ENCODE data around the gene AKT3. TPM values are rescaled to one million over a fixed set of nuclear protein-coding genes. Genes with fewer than 3 reads are reported as not detected.

Gene AKT3
- polyA plus RNA-seq, 1 donor (not counting 4 experiments of a cell fraction or from before 2014, with no cell fraction given) = 2.9 TPM

GRCh38 chr1:243496187-243496646 lies 353.8 kb downstream of the AKT3 start:
- TF ChIP-seq CTCF (optimal IDR thresholded peaks at IDR 0.05 in 1 of 3, IDR thresholded peaks at IDR 0.05 in 1 of 3, conservative IDR thresholded peaks at IDR 0.05 in 1 of 3; ENCODE audit: extremely low read depth in 1 of 3, insufficient read depth in 2 of 3, low read length in 3 of 3) (no peak), EZH2 (IDR thresholded peaks at IDR 0.05; ENCODE audit: low read length) (no peak)
- peaks cover 6% of the 10 kb centered on the region for H3K4me1 ChIP-seq (ENCODE audit: control insufficient read depth, extremely low read depth, insufficient read depth, low read length)
- no peak overlapping the region for H3K9ac ChIP-seq (ENCODE audit: control insufficient read depth, extremely low read depth, insufficient read depth, low read length)
- H3K9me3 ChIP-seq (ENCODE audit: control insufficient read depth, low read depth, low read length) = no peaks in the 10 kb centered on the region
- no peak overlapping the region for H2AFZ ChIP-seq (ENCODE audit: control insufficient read depth, low read length)
- H3K79me2 ChIP-seq (ENCODE audit: control insufficient read depth, insufficient read depth, low read length) = peaks cover 12% of the 10 kb centered on the region
- H4K20me1 ChIP-seq (ENCODE audit: control insufficient read depth, extremely low read depth, insufficient read depth, low read length) = no peaks in the 10 kb centered on the region
- FAIRE-seq = no peak
- H3K36me3 ChIP-seq (ENCODE audit: control insufficient read depth in 2 of 2, extremely low read depth in 1 of 2, insufficient read depth in 2 of 2, low read length in 2 of 2) = no peaks in the 10 kb centered on the region
- H3K27me3 ChIP-seq (ENCODE audit: control insufficient read depth, extremely low read depth, insufficient read depth, low read length) = no peaks in the 10 kb centered on the region
- no peak overlapping the region for H3K4me3 ChIP-seq (ENCODE audit: control insufficient read depth in 2 of 3, extremely low read depth in 1 of 3, insufficient read depth in 2 of 3, low read depth in 1 of 3, low read length in 3 of 3)
- no peaks in the 10 kb centered on the region for H3K9me1 ChIP-seq (ENCODE audit: control insufficient read depth, extremely low read depth, insufficient read depth, low read length)
- dilution Hi-C loops (cut with MboI; ENCODE audit: extremely low pct_ligation_motif_present, low sequenced_read_pairs) = no loop called here
- no peak for DNase-seq (ENCODE audit: low read depth, low spot score)
- no peak overlapping the region for H3K27ac ChIP-seq (ENCODE audit: control insufficient read depth, insufficient read depth, low read length)
- no peak overlapping the region for H3K4me2 ChIP-seq (ENCODE audit: control insufficient read depth, extremely low read depth, insufficient read depth, low read depth, low read length)

GRCh38 chr1:243495442-243496186 lies 354.4 kb downstream of the AKT3 start:
- H2AFZ ChIP-seq (ENCODE audit: control insufficient read depth, low read length) = no peak overlapping the region
- H3K36me3 ChIP-seq (ENCODE audit: control insufficient read depth in 2 of 2, extremely low read depth in 1 of 2, insufficient read depth in 2 of 2, low read length in 2 of 2) = peaks cover 2 to 3% of the 10 kb centered on the region in 2 experiments
- H3K9me1 ChIP-seq (ENCODE audit: control insufficient read depth, extremely low read depth, insufficient read depth, low read length) = no peaks in the 10 kb centered on the region
- no peaks in the 10 kb centered on the region for H3K27me3 ChIP-seq (ENCODE audit: control insufficient read depth, extremely low read depth, insufficient read depth, low read length)
- peaks cover 16% of the 10 kb centered on the region for H3K79me2 ChIP-seq (ENCODE audit: control insufficient read depth, insufficient read depth, low read length)
- H4K20me1 ChIP-seq (ENCODE audit: control insufficient read depth, extremely low read depth, insufficient read depth, low read length) = no peaks in the 10 kb centered on the region
- dilution Hi-C loops (cut with MboI; ENCODE audit: extremely low pct_ligation_motif_present, low sequenced_read_pairs) = no loop called here
- peaks cover 2% of the 10 kb centered on the region for H3K4me1 ChIP-seq (ENCODE audit: control insufficient read depth, extremely low read depth, insufficient read depth, low read length)
- no peak overlapping the region for H3K4me2 ChIP-seq (ENCODE audit: control insufficient read depth, extremely low read depth, insufficient read depth, low read depth, low read length)
- H3K4me3 ChIP-seq (ENCODE audit: control insufficient read depth in 2 of 3, extremely low read depth in 1 of 3, insufficient read depth in 2 of 3, low read depth in 1 of 3, low read length in 3 of 3) = no peak overlapping the region
- no peak overlapping the region for H3K27ac ChIP-seq (ENCODE audit: control insufficient read depth, insufficient read depth, low read length)
- DNase-seq (ENCODE audit: low read depth, low spot score) (no peak), FAIRE-seq (no peak)
- no peak overlapping the region for H3K9ac ChIP-seq (ENCODE audit: control insufficient read depth, extremely low read depth, insufficient read depth, low read length)
- no peaks in the 10 kb centered on the region for H3K9me3 ChIP-seq (ENCODE audit: control insufficient read depth, low read depth, low read length)
- TF ChIP-seq EZH2 (IDR thresholded peaks at IDR 0.05; ENCODE audit: low read length) (no peak), CTCF (optimal IDR thresholded peaks at IDR 0.05 in 1 of 3, IDR thresholded peaks at IDR 0.05 in 1 of 3, conservative IDR thresholded peaks at IDR 0.05 in 1 of 3; ENCODE audit: extremely low read depth in 1 of 3, insufficient read depth in 2 of 3, low read length in 3 of 3) (no peak)
